Keratinocyte (primary cell): ENCODE results near the gene MELTF. TPM values are rescaled to one million over a fixed set of nuclear protein-coding genes. Genes with fewer than 3 reads are reported as not detected.
A peak's percentile ranks its signal among the peaks of the same experiment; 100 is the strongest.

Source experiments
- DNase-seq: peaks from one replicate; pipeline ENCODE4 v3.0.0-alpha.2; 2011; ENCODE audit warnings: low read depth, missing footprints, low spot score
- FAIRE-seq: peaks from 2 replicates; lab custom pipeline; 2011; peaks lifted over from hg19 to GRCh38; lab: Jason Lieb, UNC
- H2AFZ ChIP-seq: 2 replicates; pipeline ENCODE4 v1.6.0; 2012; ENCODE audit warnings: low read length, control low read depth, inconsistent platforms; ENCODE audit not compliant: control insufficient read depth
- H3K27ac ChIP-seq: 2 replicates; pipeline ENCODE4 v1.5.1; 2011; ENCODE audit warnings: low read length; ENCODE audit not compliant: control insufficient read depth, insufficient read depth
- H3K27me3 ChIP-seq: 3 replicates; pipeline ENCODE4 v1.6.0; 2011; ENCODE audit warnings: low read length; ENCODE audit not compliant: control insufficient read depth, insufficient read depth; ENCODE audit errors: extremely low read depth
- H3K36me3 ChIP-seq, 2 experiments: 2 replicates in 1 of 2; 3 replicates in 1 of 2; pipeline ENCODE4 v1.5.1; 2011; ENCODE audit warnings: low read length in 2 of 2, mild to moderate bottlenecking in 1 of 2; ENCODE audit not compliant: control insufficient read depth in 2 of 2, insufficient read depth in 2 of 2; ENCODE audit errors: extremely low read depth in 1 of 2
- H3K4me1 ChIP-seq: 3 replicates; pipeline ENCODE4 v1.5.1; 2011; ENCODE audit warnings: low read length; ENCODE audit not compliant: control insufficient read depth, insufficient read depth; ENCODE audit errors: extremely low read depth
- H3K4me2 ChIP-seq: 3 replicates; pipeline ENCODE4 v1.6.0; 2011; ENCODE audit warnings: low read depth, low read length; ENCODE audit not compliant: control insufficient read depth, insufficient read depth; ENCODE audit errors: extremely low read depth
- H3K4me3 ChIP-seq, 3 experiments: fragments of 200-600 bp in 1 of 3; sonication (generic) in 1 of 3; 2 replicates in 2 of 3; 3 replicates in 1 of 3; pipeline ENCODE4 v1.5.1; 2011 to 2016; ENCODE audit warnings: low read length in 3 of 3, mild to moderate bottlenecking in 3 of 3, control low read depth in 2 of 3, inconsistent platforms in 1 of 3, low read depth in 1 of 3, mixed read lengths in 1 of 3, mixed run types in 1 of 3, moderate library complexity in 1 of 3; ENCODE audit not compliant: control insufficient read depth in 2 of 3, insufficient read depth in 2 of 3; ENCODE audit errors: extremely low read depth in 1 of 3
- H3K79me2 ChIP-seq: 2 replicates; pipeline ENCODE4 v1.6.0; 2012; ENCODE audit warnings: low read length; ENCODE audit not compliant: control insufficient read depth, insufficient read depth
- H3K9ac ChIP-seq: 3 replicates; pipeline ENCODE4 v1.6.0; 2011; ENCODE audit warnings: low read length; ENCODE audit not compliant: control insufficient read depth, insufficient read depth; ENCODE audit errors: extremely low read depth
- H3K9me1 ChIP-seq: 3 replicates; pipeline ENCODE4 v1.6.0; 2011; ENCODE audit warnings: low read length; ENCODE audit not compliant: control insufficient read depth, insufficient read depth; ENCODE audit errors: extremely low read depth
- H3K9me3 ChIP-seq: 2 replicates; pipeline ENCODE4 v1.5.1; 2012; ENCODE audit warnings: low read depth, low read length; ENCODE audit not compliant: control insufficient read depth
- H4K20me1 ChIP-seq: 3 replicates; pipeline ENCODE4 v1.6.0; 2011; ENCODE audit warnings: low read length; ENCODE audit not compliant: control insufficient read depth, insufficient read depth; ENCODE audit errors: extremely low read depth
- EZH2 ChIP-seq: IDR thresholded peaks from one replicate; pipeline ENCODE4 v1.6.1; 2012; ENCODE audit warnings: inconsistent platforms, mild to moderate bottlenecking, low read length, moderate library complexity
- dilution Hi-C: fragments of 300-500 bp; cut with MboI; formaldehyde crosslinking; loops from one replicate; pipeline ENCODE4 v1.7.0; 2020; ENCODE audit warnings: low sequenced_read_pairs; ENCODE audit not compliant: extremely low pct_ligation_motif_present
- polyA plus RNA-seq, 5 experiments: library from polyadenylated mRNA; depleted of rRNA in 3 of 5; stranded (reverse) in 3 of 5; stranded (forward) in 1 of 5; unstranded in 1 of 5; fragments of >200 nt; gene quantifications; 1 replicate in 1 of 5; 2 replicates in 3 of 5; 3 replicates in 1 of 5; pipeline versions ENCODE4 v1.2.1 to v1.2.3, GENCODE V29; 2011 to 2012; ENCODE audit warnings: missing spikeins in 2 of 5, low read depth in 1 of 5, low replicate concordance in 1 of 5
- TF ChIP-seq, protein P1 (sequence below), 3 experiments: IDR thresholded peaks in 1 of 3; conservative IDR thresholded peaks in 1 of 3; optimal IDR thresholded peaks in 1 of 3; 2 replicates in 2 of 3; 3 replicates in 1 of 3; pipeline versions ENCODE3 to v1.5.1; 2011; ENCODE audit warnings: low read length in 3 of 3, mild to moderate bottlenecking in 3 of 3, moderate library complexity in 2 of 3, control low read depth in 1 of 3, inconsistent platforms in 1 of 3; ENCODE audit not compliant: insufficient read depth in 2 of 3; ENCODE audit errors: extremely low read depth in 1 of 3

MELTF gene
- polyA plus RNA-seq, 1 donor (not counting 4 experiments of a cell fraction or from before 2014, with no cell fraction given) = 6.0 TPM

DNA sequence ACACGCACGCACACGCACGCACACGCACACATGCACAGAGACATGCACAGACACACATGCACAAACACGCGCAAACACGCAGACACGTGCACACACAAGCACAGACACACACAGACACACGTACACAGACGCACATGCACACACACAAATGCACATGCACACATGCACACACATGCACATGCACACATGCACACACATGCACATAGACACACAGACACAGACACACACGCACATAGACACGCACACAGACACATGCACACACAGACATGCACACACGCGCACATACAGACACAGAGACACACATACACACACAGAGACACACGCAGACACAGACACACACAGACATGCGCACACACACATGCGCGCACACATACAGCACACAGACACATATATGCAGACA is 34.6 kb downstream of the MELTF start:
- Histone ChIP-seq H2AFZ (no peak overlapping the region), H3K9me3 (no peaks in the 10 kb centered on the region), H3K79me2 (no peaks in the 10 kb centered on the region), H3K36me3 (no peaks in the 10 kb centered on the region), H3K4me2 (no peak overlapping the region), H4K20me1 (no peaks in the 10 kb centered on the region), H3K27ac (no peak overlapping the region), H3K4me3 (no peak overlapping the region), H3K9me1 (no peaks in the 10 kb centered on the region), H3K9ac (no peak overlapping the region), H3K27me3 (no peaks in the 10 kb centered on the region), H3K4me1 (peaks cover 16% of the 10 kb centered on the region)
- FAIRE-seq (peak; percentile 52), DNase-seq (no peak)
- no peak for TF ChIP-seq EZH2
- TF ChIP-seq, protein P1, sequence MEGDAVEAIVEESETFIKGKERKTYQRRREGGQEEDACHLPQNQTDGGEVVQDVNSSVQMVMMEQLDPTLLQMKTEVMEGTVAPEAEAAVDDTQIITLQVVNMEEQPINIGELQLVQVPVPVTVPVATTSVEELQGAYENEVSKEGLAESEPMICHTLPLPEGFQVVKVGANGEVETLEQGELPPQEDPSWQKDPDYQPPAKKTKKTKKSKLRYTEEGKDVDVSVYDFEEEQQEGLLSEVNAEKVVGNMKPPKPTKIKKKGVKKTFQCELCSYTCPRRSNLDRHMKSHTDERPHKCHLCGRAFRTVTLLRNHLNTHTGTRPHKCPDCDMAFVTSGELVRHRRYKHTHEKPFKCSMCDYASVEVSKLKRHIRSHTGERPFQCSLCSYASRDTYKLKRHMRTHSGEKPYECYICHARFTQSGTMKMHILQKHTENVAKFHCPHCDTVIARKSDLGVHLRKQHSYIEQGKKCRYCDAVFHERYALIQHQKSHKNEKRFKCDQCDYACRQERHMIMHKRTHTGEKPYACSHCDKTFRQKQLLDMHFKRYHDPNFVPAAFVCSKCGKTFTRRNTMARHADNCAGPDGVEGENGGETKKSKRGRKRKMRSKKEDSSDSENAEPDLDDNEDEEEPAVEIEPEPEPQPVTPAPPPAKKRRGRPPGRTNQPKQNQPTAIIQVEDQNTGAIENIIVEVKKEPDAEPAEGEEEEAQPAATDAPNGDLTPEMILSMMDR (optimal IDR thresholded peaks at IDR 0.05 in 1 of 3, IDR thresholded peaks at IDR 0.05 in 1 of 3, conservative IDR thresholded peaks at IDR 0.05 in 1 of 3; ENCODE audit: extremely low read depth in 1 of 3, insufficient read depth in 2 of 3, low read length in 3 of 3) = no peak
- dilution Hi-C loops = no loop called here

DNA sequence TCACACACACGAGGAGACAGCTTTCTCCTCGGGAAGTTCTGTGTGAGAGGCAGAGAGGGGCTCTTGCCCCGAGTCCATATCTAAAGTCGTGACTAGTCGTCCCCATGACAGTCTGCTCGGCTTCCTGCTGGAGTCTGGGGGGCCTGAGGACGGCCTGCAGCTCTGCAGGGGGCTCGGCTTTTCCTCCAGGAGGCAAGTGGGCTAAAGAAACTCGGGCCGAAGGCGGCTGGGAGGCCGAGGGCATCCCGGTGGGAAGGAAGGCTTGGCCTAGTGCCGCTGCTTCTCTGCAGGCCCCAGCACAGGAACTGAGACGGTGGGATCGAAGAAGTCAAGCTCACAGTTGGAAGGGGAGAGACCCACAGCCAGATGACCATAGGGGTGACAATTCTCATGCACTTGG is 35.6 kb downstream of the MELTF start:
- no peak overlapping the region for H2AFZ ChIP-seq
- H3K79me2 ChIP-seq = no peaks in the 10 kb centered on the region
- no peak overlapping the region for H3K9ac ChIP-seq
- H3K27ac ChIP-seq = no peak overlapping the region
- H3K27me3 ChIP-seq = peaks cover 3% of the 10 kb centered on the region
- DNase-seq (no peak), FAIRE-seq (no peak)
- TF ChIP-seq, protein P1 (optimal IDR thresholded peaks at IDR 0.05 in 1 of 3, IDR thresholded peaks at IDR 0.05 in 1 of 3, conservative IDR thresholded peaks at IDR 0.05 in 1 of 3; ENCODE audit: extremely low read depth in 1 of 3, insufficient read depth in 2 of 3, low read length in 3 of 3) = no peak
- no peak for TF ChIP-seq EZH2
- dilution Hi-C loops = no loop called here
- H4K20me1 ChIP-seq = no peaks in the 10 kb centered on the region
- no peaks in the 10 kb centered on the region for H3K36me3 ChIP-seq
- H3K9me1 ChIP-seq = no peaks in the 10 kb centered on the region
- H3K4me1 ChIP-seq = peaks cover 16% of the 10 kb centered on the region
- H3K4me3 ChIP-seq = no peak overlapping the region
- H3K4me2 ChIP-seq = no peak overlapping the region
- no peaks in the 10 kb centered on the region for H3K9me3 ChIP-seq
